ENCODE data around the gene RRP1B. TPM values are rescaled to one million over a fixed set of nuclear protein-coding genes. Genes with fewer than 3 reads are reported as not detected.

The RRP1B gene
- total and polyA plus RNA-seq, 2 of the 13 experiments (the other 11 are each of a cell fraction or from before 2014, with no cell fraction given), result 16.3 to 46.2 TPM

DNA sequence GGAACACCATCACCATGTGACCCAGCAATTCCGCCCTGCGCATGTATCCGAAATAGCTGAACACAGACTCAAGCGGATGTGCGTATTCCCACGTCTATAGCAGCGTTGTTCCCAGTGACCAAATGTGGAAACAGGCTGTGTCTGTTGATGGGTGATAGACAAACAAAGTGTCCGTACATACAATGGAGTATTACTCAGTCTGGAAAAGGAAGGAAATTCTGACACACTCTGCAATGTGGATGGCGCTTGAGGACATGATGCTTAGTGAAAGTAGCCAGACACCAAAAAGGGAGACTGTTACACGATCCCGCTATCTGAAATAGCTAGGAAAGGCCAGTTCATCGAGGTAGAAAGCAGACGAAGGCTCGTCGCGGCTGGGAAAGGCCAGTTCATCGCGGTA is 85.4 kb downstream of the RRP1B start:
- no peaks in the 10 kb centered on the region for H3K27me3 ChIP-seq (ENCODE audit: control insufficient read depth in 1 of 2, insufficient read depth in 2 of 2, low read length in 2 of 2)
- H3K9ac ChIP-seq (ENCODE audit: insufficient read depth, low read depth, low read length), result no peak overlapping the region
- TSS peak; percentile 54 for BruUV-seq (replicated peaks)
- H3K36me3 ChIP-seq (replicated peaks in 1 of 2; ENCODE audit: control insufficient read depth in 1 of 2, insufficient read depth in 2 of 2, low read length in 2 of 2), result peaks cover 30 to 56% of the 10 kb centered on the region in 2 experiments
- no peak overlapping the region for H3K4me3 ChIP-seq (replicated peaks in 1 of 3; ENCODE audit: insufficient read depth in 1 of 3, low read depth in 2 of 3, low read length in 3 of 3)
- CTCF ChIA-PET (ENCODE audit: low intra/inter-chr PET ratio, low total read pairs), result no interaction called here
- DNase-seq (ENCODE audit: low spot score) (no peak), FAIRE-seq (no peak), ATAC-seq (no peak)
- in situ Hi-C loops (cut with HindIII; ENCODE audit: extremely low pct_ligation_motif_present, low pct_unique_long_range_greater_than_20kb), result no loop called here
- H3K4me2 ChIP-seq (ENCODE audit: low read depth, low read length), result no peak overlapping the region
- H3K4me1 ChIP-seq (ENCODE audit: insufficient read depth, low read length), result no peaks in the 10 kb centered on the region
- H3K9me3 ChIP-seq (ENCODE audit: low read length), result no peaks in the 10 kb centered on the region
- 97% methylated on average over 16 of the region's 18 CpGs for WGBS (ENCODE audit: low lambda C conversion rate)
- TF ChIP-seq ZNF335 (CRISPR knock-in tag; IDR thresholded peaks at IDR 0.05) (no peak), NRL (CRISPR knock-in tag; IDR thresholded peaks at IDR 0.05; ENCODE audit: borderline replicate concordance) (no peak), PAXIP1 (CRISPR knock-in tag; conservative IDR thresholded peaks at IDR 0.05) (no peak), GZF1 (CRISPR knock-in tag; IDR thresholded peaks at IDR 0.05) (no peak)
- no peaks in the 10 kb centered on the region for H3K79me2 ChIP-seq (ENCODE audit: insufficient read depth, low read length)
- H4K20me1 ChIP-seq (ENCODE audit: insufficient read depth, low read length), result 0 out of 2 replicates have a peak, but pooled peaks cover 2% of the 10 kb centered on the region
- no peak overlapping the region for H2AFZ ChIP-seq (ENCODE audit: low read length)
- POLR2A ChIA-PET, result no interaction called here
- intact Hi-C loops (cut with micrococcal nuclease; ENCODE audit: unreplicated experiment), result no loop called here
- no peak overlapping the region for H3K27ac ChIP-seq (ENCODE audit: extremely low read length, insufficient read depth, low read length)

Small RNA genes lying within 50 kb of the gene (microRNA-seq; reads per million reads assigned to microRNA genes)
- gene MIR6070, result not detected

Small RNA genes lying within 50 kb of the gene (small RNA-seq; reads per million reads assigned to genes)
- 0 reads per million in 3 experiments for gene MIR6070 (ENCODE audit: insufficient read depth in 2 of 3, insufficient read length in 3 of 3, low read depth in 2 of 3, low replicate concordance in 1 of 3)

Other genes with a start within 250 kb of the RRP1B start
- gene SIK1, start 232.4 kb upstream of the RRP1B start, total RNA-seq (2016; rRNA removed; fragmentation: Illumina TruSeq; extraction: Trizol), result 4.5 and 5.2 TPM in 2 replicates
- gene SIK1, start 232.4 kb upstream of the RRP1B start, polyA plus RNA-seq (2011; rRNA removed), result 11.8 and 14.5 TPM in 2 replicates
- gene HSF2BP, start 72 bp upstream of the RRP1B start, total RNA-seq (2016; rRNA removed; fragmentation: Illumina TruSeq; extraction: Trizol), result 1.6 and 2.2 TPM in 2 replicates
- 0.63 and 0.67 TPM in 2 replicates for gene HSF2BP, start 72 bp upstream of the RRP1B start, polyA plus RNA-seq (2011; rRNA removed)
- gene PDXK, start 59.6 kb downstream of the RRP1B start, total RNA-seq (2016; rRNA removed; fragmentation: Illumina TruSeq; extraction: Trizol), result 114 and 151 TPM in 2 replicates
- gene PDXK, start 59.6 kb downstream of the RRP1B start, polyA plus RNA-seq (2011; rRNA removed), result 165 and 184 TPM in 2 replicates
- gene CSTB, start 116.7 kb downstream of the RRP1B start, total RNA-seq (2016; rRNA removed; fragmentation: Illumina TruSeq; extraction: Trizol), result 11.7 and 15.8 TPM in 2 replicates
- gene CSTB, start 116.7 kb downstream of the RRP1B start, polyA plus RNA-seq (2011; rRNA removed), result 94.1 and 110 TPM in 2 replicates
- gene RRP1, start 130.0 kb downstream of the RRP1B start, total RNA-seq (2016; rRNA removed; fragmentation: Illumina TruSeq; extraction: Trizol), result 24.6 and 35.1 TPM in 2 replicates
- 20.1 and 22.2 TPM in 2 replicates for gene RRP1, start 130.0 kb downstream of the RRP1B start, polyA plus RNA-seq (2011; rRNA removed)
- 46.8 and 54.4 TPM in 2 replicates for gene AGPAT3, start 205.7 kb downstream of the RRP1B start, total RNA-seq (2016; rRNA removed; fragmentation: Illumina TruSeq; extraction: Trizol)
- gene AGPAT3, start 205.7 kb downstream of the RRP1B start, polyA plus RNA-seq (2011; rRNA removed), result 32.2 and 40.5 TPM in 2 replicates